Astrocyte of the spinal cord (primary cell): Measurements from ENCODE around the gene DDX42.
"Not testable (repeated sequence)": the region's sequence is repeated elsewhere in the genome, so short reads cannot be mapped to it uniquely, and the experiment has no call there.

Experiments used
- DNase-seq: peaks from one replicate; pipeline ENCODE4 v3.0.0; 2011; ENCODE audit warnings: low read depth, low spot score
- H3K4me3 ChIP-seq: 2 replicates; pipeline ENCODE4 v1.5.1; 2011; ENCODE audit warnings: low read depth, mild to moderate bottlenecking, low read length, moderate library complexity
- CTCF ChIP-seq: IDR thresholded peaks from 2 replicates; pipeline ENCODE4 v1.5.1; 2012; ENCODE audit warnings: low read depth, mild to moderate bottlenecking, low read length, inconsistent platforms
- in situ Hi-C: cut with HindIII; loops from 2 replicates; pipeline ENCODE4 v1.10.0; 2017; ENCODE audit warnings: low sequenced_read_pairs

The DDX42 gene

GRCh38 chr17:63847525-63848249 is 73.7 kb downstream of the DDX42 start:
- no peak overlapping the region for H3K4me3 ChIP-seq
- no peak for TF ChIP-seq CTCF
- no peak for DNase-seq
- in situ Hi-C loops: no loop called here

GRCh38 chr17:63848834-63849689 is 75.1 kb downstream of the DDX42 start:
- in situ Hi-C loops: no loop called here
- peak; percentile 61 for TF ChIP-seq CTCF
- peak overlapping the region; percentile 20 for H3K4me3 ChIP-seq
- peak; percentile 87 for DNase-seq

GRCh38 chr17:63850401-63850800 is 76.4 kb downstream of the DDX42 start:
- DNase-seq: no peak
- no peak for TF ChIP-seq CTCF
- in situ Hi-C loops: no loop called here
- H3K4me3 ChIP-seq: no peak overlapping the region

GRCh38 chr17:63853260-63853659 is 79.3 kb downstream of the DDX42 start:
- in situ Hi-C loops: no loop called here
- DNase-seq: no peak
- H3K4me3 ChIP-seq: no peak overlapping the region
- TF ChIP-seq CTCF: no peak

GRCh38 chr17:63854709-63855108 is 80.7 kb downstream of the DDX42 start:
- no peak overlapping the region for H3K4me3 ChIP-seq
- in situ Hi-C loops: no loop called here
- no peak for DNase-seq
- no peak for TF ChIP-seq CTCF

GRCh38 chr17:63855185-63855584 is 81.2 kb downstream of the DDX42 start:
- in situ Hi-C loops: no loop called here
- DNase-seq: no peak
- no peak overlapping the region for H3K4me3 ChIP-seq
- TF ChIP-seq CTCF: no peak

GRCh38 chr17:63856425-63856824 is 82.5 kb downstream of the DDX42 start:
- in situ Hi-C loops: not testable (repeated sequence)

More at GRCh38 chr17:63856425-63856824, 82.5 kb downstream of the DDX42 start:
- not testable (repeated sequence) for H3K4me3 ChIP-seq, DNase-seq
